GM13977 (cell line): ENCODE data around the gene GGT5.
"Not testable (repeated sequence)": the region's sequence is repeated elsewhere in the genome, so short reads cannot be mapped to it uniquely, and the experiment has no call there.

Experiments
- DNase-seq: peaks from one replicate; pipeline ENCODE4 v3.0.0; 2012; ENCODE audit warnings: low spot score
- in situ Hi-C: fragments of 300-500 bp; cut with MboI; formaldehyde crosslinking; loops from one replicate; pipeline ENCODE4 v1.12.0; 2022; ENCODE audit warnings: low sequenced_read_pairs, low pct_unique_long_range_greater_than_20kb, mixed read lengths, inconsistent platforms; ENCODE audit not compliant: unreplicated experiment
- TF ChIP-seq, protein P1 (sequence below): IDR thresholded peaks from 2 replicates; pipeline ENCODE4 v1.5.1; 2012; ENCODE audit warnings: mild to moderate bottlenecking, control low read depth; ENCODE audit not compliant: insufficient read depth; ENCODE audit errors: extremely low read depth, missing control alignments

GGT5 gene

DNA sequence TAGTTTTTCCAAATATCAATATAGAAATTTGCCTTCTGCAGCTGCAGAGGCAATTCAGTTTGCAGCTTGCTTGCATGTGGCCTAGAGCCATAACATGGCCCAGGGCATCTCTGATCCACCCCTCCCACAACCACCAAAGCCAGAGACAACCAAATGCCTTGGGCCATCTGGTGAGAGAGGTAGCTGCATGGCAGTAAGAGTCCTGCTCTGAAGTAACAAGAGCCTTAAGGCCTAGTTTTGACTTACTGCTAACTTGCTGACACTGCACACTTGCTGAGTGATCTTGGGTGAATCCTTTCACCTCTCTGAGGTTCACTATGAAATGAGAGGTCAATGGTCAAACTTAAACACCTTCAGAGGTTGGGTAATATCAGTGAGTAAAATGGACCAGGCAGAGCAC lies 20.9 kb upstream of the GGT5 start:
- in situ Hi-C loops = no loop called here
- DNase-seq = no peak

GRCh38 chr22:24264329-24264896 lies 19.5 kb upstream of the GGT5 start:
- DNase-seq, in situ Hi-C loops: not testable (repeated sequence)

More for the DNA sequence above, 20.9 kb upstream of the GGT5 start:
- TF ChIP-seq, protein P1, sequence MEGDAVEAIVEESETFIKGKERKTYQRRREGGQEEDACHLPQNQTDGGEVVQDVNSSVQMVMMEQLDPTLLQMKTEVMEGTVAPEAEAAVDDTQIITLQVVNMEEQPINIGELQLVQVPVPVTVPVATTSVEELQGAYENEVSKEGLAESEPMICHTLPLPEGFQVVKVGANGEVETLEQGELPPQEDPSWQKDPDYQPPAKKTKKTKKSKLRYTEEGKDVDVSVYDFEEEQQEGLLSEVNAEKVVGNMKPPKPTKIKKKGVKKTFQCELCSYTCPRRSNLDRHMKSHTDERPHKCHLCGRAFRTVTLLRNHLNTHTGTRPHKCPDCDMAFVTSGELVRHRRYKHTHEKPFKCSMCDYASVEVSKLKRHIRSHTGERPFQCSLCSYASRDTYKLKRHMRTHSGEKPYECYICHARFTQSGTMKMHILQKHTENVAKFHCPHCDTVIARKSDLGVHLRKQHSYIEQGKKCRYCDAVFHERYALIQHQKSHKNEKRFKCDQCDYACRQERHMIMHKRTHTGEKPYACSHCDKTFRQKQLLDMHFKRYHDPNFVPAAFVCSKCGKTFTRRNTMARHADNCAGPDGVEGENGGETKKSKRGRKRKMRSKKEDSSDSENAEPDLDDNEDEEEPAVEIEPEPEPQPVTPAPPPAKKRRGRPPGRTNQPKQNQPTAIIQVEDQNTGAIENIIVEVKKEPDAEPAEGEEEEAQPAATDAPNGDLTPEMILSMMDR = no peak

DNA sequence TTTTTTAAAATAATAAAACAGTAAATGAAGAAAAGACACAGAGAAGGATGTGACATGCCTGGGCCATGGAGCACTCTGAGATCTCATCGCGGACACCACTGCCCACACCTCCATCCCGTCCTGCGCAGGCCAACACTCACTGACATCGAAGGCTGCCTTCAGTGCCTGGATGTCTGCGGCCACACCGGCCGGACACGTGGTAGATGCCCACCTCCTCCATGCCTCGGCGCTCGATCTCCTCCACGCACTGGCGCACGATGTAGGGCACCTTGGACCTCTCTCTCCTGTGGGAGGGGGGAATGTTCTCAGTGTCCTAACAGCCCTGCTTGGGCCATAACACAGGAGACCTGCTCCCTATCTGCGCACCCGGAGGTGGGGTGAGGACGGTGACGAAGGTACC lies 18.6 kb upstream of the GGT5 start:
- DNase-seq, in situ Hi-C loops: not testable (repeated sequence)

GRCh38 chr22:24262185-24262749 lies 17.4 kb upstream of the GGT5 start:
- in situ Hi-C loops, DNase-seq: not testable (repeated sequence)

GRCh38 chr22:24259459-24259858 lies 14.6 kb upstream of the GGT5 start:
- TF ChIP-seq, protein P1 = peak; percentile 52
- peak; percentile 63 for DNase-seq
- in situ Hi-C loops = not testable (repeated sequence)

DNA sequence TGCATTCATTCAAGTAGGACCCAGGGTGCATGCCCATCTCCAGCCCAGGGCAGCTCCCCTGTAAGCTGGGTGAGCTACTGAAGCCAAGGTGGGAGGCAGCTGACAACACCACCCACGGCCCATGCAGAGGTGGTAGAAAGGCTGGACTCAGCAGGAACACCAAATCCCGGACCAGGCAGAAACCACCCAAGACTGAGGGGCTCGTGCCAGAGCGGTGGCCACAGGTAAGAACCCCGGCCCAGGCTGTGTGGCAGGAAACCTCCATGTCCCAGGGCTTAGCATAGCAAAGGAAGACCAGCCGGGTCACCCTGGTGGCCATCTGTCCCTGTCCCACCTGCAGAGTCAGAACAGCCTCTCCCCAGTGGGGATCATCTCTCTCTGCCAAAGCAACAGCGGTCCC lies 11.9 kb upstream of the GGT5 start:
- DNase-seq, in situ Hi-C loops: not testable (repeated sequence)

DNA sequence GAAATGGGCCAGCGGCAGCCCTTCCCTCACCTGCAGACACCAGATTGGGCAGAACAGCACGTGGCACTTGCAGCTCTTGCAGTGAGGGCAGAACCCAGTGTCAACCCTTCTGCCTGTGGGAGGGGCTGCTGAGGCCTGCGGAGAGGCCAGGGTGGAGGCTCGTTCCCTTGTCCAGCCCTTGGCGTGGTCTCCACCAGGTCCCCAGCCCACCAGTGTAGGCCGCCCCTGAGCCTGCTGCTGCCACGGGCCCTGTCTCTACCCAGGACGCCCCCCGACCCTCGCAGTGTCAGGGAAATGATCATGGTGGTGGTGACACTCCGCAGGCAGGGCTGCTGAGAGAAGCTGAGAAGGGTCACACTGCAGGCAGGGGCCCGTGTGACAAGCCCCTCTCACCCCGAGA lies 11.3 kb upstream of the GGT5 start:
- in situ Hi-C loops, DNase-seq: not testable (repeated sequence)

GRCh38 chr22:24253126-24253525 lies 8.2 kb upstream of the GGT5 start:
- DNase-seq, in situ Hi-C loops: not testable (repeated sequence)

DNA sequence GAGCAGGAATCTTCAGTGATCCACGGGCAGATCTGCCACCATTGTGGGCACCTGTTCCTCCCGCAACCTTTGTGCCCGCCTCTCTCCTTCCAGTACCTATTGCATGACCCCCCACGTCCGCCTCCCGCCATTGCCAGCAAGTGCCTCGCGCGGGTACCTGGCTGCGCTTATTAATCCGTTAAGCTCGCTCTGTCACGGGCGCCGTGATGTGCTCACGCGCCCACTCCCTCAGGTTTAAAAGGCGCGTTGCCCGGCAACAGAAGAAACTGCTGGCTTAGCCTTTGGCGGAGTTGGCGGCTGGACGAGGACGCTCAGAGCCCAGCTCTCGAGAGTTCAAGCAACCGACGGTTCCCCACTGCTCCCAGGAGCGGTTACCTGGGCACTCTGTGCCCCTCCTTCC lies 6.4 kb upstream of the GGT5 start:
- in situ Hi-C loops = not testable (repeated sequence)

DNA sequence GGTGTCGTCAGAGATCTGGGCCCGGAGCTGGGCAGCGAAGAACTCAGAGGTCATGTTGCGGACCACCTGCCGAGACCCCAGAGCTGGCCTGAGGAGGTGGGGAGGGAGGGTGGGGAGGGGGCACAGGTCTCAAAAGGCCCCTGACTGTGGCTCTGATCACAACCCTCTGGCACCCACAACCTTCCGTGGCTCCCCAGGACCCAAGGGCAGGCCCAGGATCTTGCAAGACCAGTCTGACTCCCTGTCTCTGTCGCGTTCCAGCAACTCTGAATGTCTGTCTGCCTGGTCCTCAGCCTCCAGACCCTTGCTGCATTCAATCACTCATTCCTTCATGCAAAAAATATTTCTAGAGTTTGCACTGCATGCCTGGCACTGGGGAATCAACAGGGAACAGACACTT lies 4.5 kb upstream of the GGT5 start:
- in situ Hi-C loops, DNase-seq: not testable (repeated sequence)

More for the DNA sequence above, 6.4 kb upstream of the GGT5 start:
- DNase-seq = not testable (repeated sequence)

DNA sequence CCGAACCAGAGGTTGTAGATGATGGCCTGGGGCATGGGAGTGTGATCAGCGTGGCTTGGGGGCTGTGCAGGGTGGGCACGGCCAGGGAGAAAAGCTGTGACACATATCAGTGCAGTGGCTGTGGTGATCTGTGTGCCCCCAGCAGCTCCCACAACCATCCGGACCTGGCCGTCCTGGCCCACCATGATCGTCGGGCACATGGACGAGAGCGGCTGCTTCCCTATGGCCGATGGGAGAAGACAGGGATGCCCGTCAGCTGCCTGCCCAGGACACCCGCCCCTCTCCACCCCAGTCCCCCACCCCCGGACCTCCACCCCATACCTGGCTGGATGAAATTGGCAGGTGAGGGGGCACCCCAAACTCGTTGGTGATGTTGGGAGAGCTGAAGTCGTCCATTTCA lies 3.7 kb upstream of the GGT5 start:
- in situ Hi-C loops, DNase-seq: not testable (repeated sequence)
